Subcutaneous adipose tissue (tissue), 4 donors: ENCODE measurements around the gene CCDC148. TPM values are rescaled to one million over a fixed set of nuclear protein-coding genes. Genes with fewer than 3 reads are reported as not detected.

ENCODE experiments used
- CTCF ChIP-seq: fragments of 450-650 bp; IDR thresholded peaks from one replicate; pipeline ENCODE4 v1.5.1; 2016; ENCODE audit warnings: low read depth, mild to moderate bottlenecking, control low read depth, antibody characterized with exemption, moderate library complexity
- total RNA-seq, 4 donors: library from RNA; depleted of rRNA; stranded (reverse); fragments of >200 nt; gene quantifications; one replicate each; pipeline ENCODE4 v1.1.0, GENCODE V29; 2016

The CCDC148 gene
- total RNA-seq, 4 donors from 2014 or later: 0.51 to 2.0 (median 1.3) TPM

- TF ChIP-seq CTCF: no peak
Measured at GRCh38 chr2:158243392-158243791, 213.2 kb downstream of the CCDC148 start.

GRCh38 chr2:158242280-158242679 is 214.3 kb downstream of the CCDC148 start:
- no peak for TF ChIP-seq CTCF

- TF ChIP-seq CTCF: no peak
Measured at GRCh38 chr2:158240975-158241374, 215.6 kb downstream of the CCDC148 start.

GRCh38 chr2:158239271-158239670 is 217.3 kb downstream of the CCDC148 start:
- TF ChIP-seq CTCF: no peak

GRCh38 chr2:158234497-158234896 is 222.1 kb downstream of the CCDC148 start:
- TF ChIP-seq CTCF: no peak

- no peak for TF ChIP-seq CTCF
Measured at GRCh38 chr2:158232476-158232875, 224.1 kb downstream of the CCDC148 start.

- no peak for TF ChIP-seq CTCF
Measured at GRCh38 chr2:158228943-158229508, 227.5 kb downstream of the CCDC148 start.
